DMS 273 treated with DMSO at 0.1 percent for 48 hours (cell line): Measurements from ENCODE around the gene RCAN1.
"Not testable (repeated sequence)": the region's sequence is repeated elsewhere in the genome, so short reads cannot be mapped to it uniquely, and the experiment has no call there.

Experiments
- DNase-seq: peaks from one replicate; lab custom pipeline; 2025; lab: John Stamatoyannopoulos, UW

Gene RCAN1

GRCh38 chr21:34514576-34515115 lies 100.3 kb downstream of the RCAN1 start:
- no peak for DNase-seq

- no peak for DNase-seq
These were observed 101.7 kb downstream of the RCAN1 start for GRCh38 chr21:34513129-34513675.

GRCh38 chr21:34511787-34512455 lies 103.0 kb downstream of the RCAN1 start, which contains the start of gene KCNE1:
KCNE1 (minus strand) TSS chr21:34512210; CDS start chr21:34449634, 62,576 bp downstream.
- DNase-seq = no peak

- DNase-seq = no peak
These were observed 103.7 kb downstream of the RCAN1 start for GRCh38 chr21:34511181-34511580.

- DNase-seq = no peak
These were observed 104.5 kb downstream of the RCAN1 start for GRCh38 chr21:34510148-34511142.

GRCh38 chr21:34509151-34509550 lies 105.8 kb downstream of the RCAN1 start:
- DNase-seq = no peak

- DNase-seq = no peak
These were observed 110.3 kb downstream of the RCAN1 start for GRCh38 chr21:34504595-34504994.

GRCh38 chr21:34502480-34503106 lies 112.3 kb downstream of the RCAN1 start:
- DNase-seq = no peak

- no peak for DNase-seq
These were observed 113.2 kb downstream of the RCAN1 start for GRCh38 chr21:34501716-34502115.

- no peak for DNase-seq
These were observed 114.7 kb downstream of the RCAN1 start for GRCh38 chr21:34500191-34500590.

GRCh38 chr21:34499116-34499515 lies 115.8 kb downstream of the RCAN1 start:
- DNase-seq = no peak

- DNase-seq = no peak
These were observed 116.3 kb downstream of the RCAN1 start for GRCh38 chr21:34498623-34499022.

GRCh38 chr21:34483854-34484253 lies 131.1 kb downstream of the RCAN1 start:
- not testable (repeated sequence) for DNase-seq

- DNase-seq = not testable (repeated sequence)
These were observed 131.5 kb downstream of the RCAN1 start for GRCh38 chr21:34483435-34483834.

GRCh38 chr21:34467333-34467732 lies 147.6 kb downstream of the RCAN1 start:
- DNase-seq = not testable (repeated sequence)
